Measurements from ENCODE around the gene MCHR1. TPM values are rescaled to one million over a fixed set of nuclear protein-coding genes. Genes with fewer than 3 reads are reported as not detected.

MCHR1 gene
- total and polyA plus RNA-seq, 2 experiments from 2014 or later: 0.11 to 0.65 TPM

- 66 to 74% methylated on average over 9 of the region's 9 CpGs for WGBS, 2 experiments (ENCODE audit: low coverage in 1 of 2, low lambda C conversion rate in 2 of 2, missing lambda C conversion rate in 2 of 2)
- Histone ChIP-seq H3K4me3 (no peak overlapping the region), H3K36me3 (ENCODE audit: low read depth) (no peaks in the 10 kb centered on the region), H3F3A (ENCODE audit: insufficient read depth) (no peaks in the 10 kb centered on the region), H3K79me2 (ENCODE audit: insufficient read depth) (no peaks in the 10 kb centered on the region), H4K20me1 (ENCODE audit: insufficient read depth) (no peaks in the 10 kb centered on the region), H3K9me3 (ENCODE audit: low read depth) (no peaks in the 10 kb centered on the region), H3K4me2 (ENCODE audit: unreplicated experiment) (no peak overlapping the region), H3K27ac (no peak overlapping the region), H3K9ac (no peak overlapping the region), H3K4me1 (ENCODE audit: insufficient read depth) (no peaks in the 10 kb centered on the region; the same call in 1 of the 2 replicates), H3K27me3 (replicated peaks; ENCODE audit: insufficient read depth) (no peaks in the 10 kb centered on the region), H2AFZ (no peak overlapping the region), H3K9me2 (ENCODE audit: insufficient read depth) (no peaks in the 10 kb centered on the region)
- in situ Hi-C loops (cut with MboI): no loop called here
- TF ChIP-seq EZH2 (IDR thresholded peaks at IDR 0.05; ENCODE audit: insufficient read depth, poor library complexity, severe bottlenecking) (no peak), EZH2phosphoT487 (IDR thresholded peaks at IDR 0.05; ENCODE audit: insufficient read depth, low read depth) (no peak)
- no peak for DNase-seq
These were observed 26.8 kb downstream of the MCHR1 start for GRCh38 chr22:40705918-40706682.

DNA sequence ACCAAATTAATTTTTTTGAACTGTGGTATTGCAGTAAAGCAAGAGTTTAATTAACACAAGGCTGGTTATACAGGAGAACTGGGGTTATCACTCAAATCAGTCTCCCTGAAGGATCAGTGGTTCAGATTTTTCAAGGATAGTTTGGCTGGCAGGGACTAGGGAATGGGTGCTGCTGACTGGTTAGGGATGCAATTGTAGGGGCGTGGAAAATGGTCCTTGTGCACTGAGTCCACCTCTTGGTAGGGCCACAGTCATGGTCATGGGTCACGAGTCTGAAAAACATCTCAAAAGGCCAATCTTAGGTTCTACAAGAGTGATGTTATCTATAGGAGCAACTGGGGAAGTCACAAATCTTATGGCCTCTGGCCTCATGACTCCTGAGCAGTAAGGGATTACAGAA is 27.9 kb downstream of the MCHR1 start:
- H3K9me3 ChIP-seq (ENCODE audit: low read depth): no peaks in the 10 kb centered on the region
- no peaks in the 10 kb centered on the region for H3K79me2 ChIP-seq (ENCODE audit: insufficient read depth)
- no peaks in the 10 kb centered on the region for H3K9me2 ChIP-seq (ENCODE audit: insufficient read depth)
- no peak for DNase-seq
- H3K9ac ChIP-seq: no peak overlapping the region
- no peaks in the 10 kb centered on the region for H3K36me3 ChIP-seq (ENCODE audit: low read depth)
- no peak overlapping the region for H2AFZ ChIP-seq
- H3K4me2 ChIP-seq (ENCODE audit: unreplicated experiment): no peak overlapping the region
- no peak overlapping the region for H3K4me3 ChIP-seq
- WGBS, 2 experiments (ENCODE audit: low coverage in 1 of 2, low lambda C conversion rate in 2 of 2, missing lambda C conversion rate in 2 of 2): 84 to 85% methylated on average over 2 of the region's 2 CpGs
- in situ Hi-C loops (cut with MboI): no loop called here
- TF ChIP-seq EZH2 (IDR thresholded peaks at IDR 0.05; ENCODE audit: insufficient read depth, poor library complexity, severe bottlenecking) (no peak), EZH2phosphoT487 (IDR thresholded peaks at IDR 0.05; ENCODE audit: insufficient read depth, low read depth) (no peak)
- no peaks in the 10 kb centered on the region for H3F3A ChIP-seq (ENCODE audit: insufficient read depth)
- H3K4me1 ChIP-seq (ENCODE audit: insufficient read depth): no peaks in the 10 kb centered on the region; the same call in 1 of the 2 replicates
- no peaks in the 10 kb centered on the region for H4K20me1 ChIP-seq (ENCODE audit: insufficient read depth)
- no peak overlapping the region for H3K27ac ChIP-seq
- H3K27me3 ChIP-seq (replicated peaks; ENCODE audit: insufficient read depth): no peaks in the 10 kb centered on the region

DNA sequence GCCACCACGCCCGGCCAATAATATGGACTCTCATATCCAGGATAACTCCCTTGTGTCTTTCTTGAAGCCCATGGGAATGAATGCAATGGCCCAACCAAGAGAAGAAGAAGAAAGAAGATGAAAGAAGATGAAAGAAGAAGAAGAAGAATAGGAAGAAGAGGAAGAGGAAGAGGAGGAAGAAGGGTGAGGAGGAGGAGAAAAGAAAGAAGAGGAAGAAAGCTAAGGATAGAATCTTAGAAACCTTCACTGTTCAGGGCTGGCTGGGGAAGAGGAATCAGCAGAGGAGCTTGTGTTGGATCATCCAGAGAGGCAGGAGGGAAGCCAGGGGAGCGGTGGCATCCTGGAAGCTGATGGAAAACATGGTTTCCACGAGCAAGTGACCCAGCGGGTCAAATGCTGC is 28.9 kb downstream of the MCHR1 start:
- Histone ChIP-seq H3K9ac (no peak overlapping the region), H2AFZ (no peak overlapping the region), H3K4me2 (ENCODE audit: unreplicated experiment) (no peak overlapping the region), H3K27ac (no peak overlapping the region), H3K79me2 (ENCODE audit: insufficient read depth) (no peaks in the 10 kb centered on the region), H4K20me1 (ENCODE audit: insufficient read depth) (no peaks in the 10 kb centered on the region), H3K27me3 (replicated peaks; ENCODE audit: insufficient read depth) (no peaks in the 10 kb centered on the region), H3K36me3 (ENCODE audit: low read depth) (no peaks in the 10 kb centered on the region), H3K9me2 (ENCODE audit: insufficient read depth) (no peaks in the 10 kb centered on the region), H3K9me3 (ENCODE audit: low read depth) (no peaks in the 10 kb centered on the region), H3K4me3 (no peak overlapping the region), H3F3A (ENCODE audit: insufficient read depth) (no peaks in the 10 kb centered on the region), H3K4me1 (ENCODE audit: insufficient read depth) (no peaks in the 10 kb centered on the region; the same call in 1 of the 2 replicates)
- 96 to 98% methylated on average over 5 of the region's 5 CpGs for WGBS, 2 experiments (ENCODE audit: low coverage in 1 of 2, low lambda C conversion rate in 2 of 2, missing lambda C conversion rate in 2 of 2)
- no peak for DNase-seq
- no peak for TF ChIP-seq EZH2phosphoT487 (IDR thresholded peaks at IDR 0.05; ENCODE audit: insufficient read depth, low read depth)
- no peak for TF ChIP-seq EZH2 (IDR thresholded peaks at IDR 0.05; ENCODE audit: insufficient read depth, poor library complexity, severe bottlenecking)
- in situ Hi-C loops (cut with MboI): no loop called here

- Histone ChIP-seq H3F3A (ENCODE audit: insufficient read depth) (no peaks in the 10 kb centered on the region), H3K27ac (no peak overlapping the region), H3K4me2 (ENCODE audit: unreplicated experiment) (no peak overlapping the region), H3K9ac (no peak overlapping the region), H3K4me3 (no peak overlapping the region), H3K27me3 (replicated peaks; ENCODE audit: insufficient read depth) (no peaks in the 10 kb centered on the region; the same call in 1 of the 2 replicates), H3K79me2 (ENCODE audit: insufficient read depth) (no peaks in the 10 kb centered on the region), H3K9me3 (ENCODE audit: low read depth) (no peaks in the 10 kb centered on the region), H3K36me3 (ENCODE audit: low read depth) (no peaks in the 10 kb centered on the region), H2AFZ (no peak overlapping the region), H3K9me2 (ENCODE audit: insufficient read depth) (no peaks in the 10 kb centered on the region), H4K20me1 (ENCODE audit: insufficient read depth) (no peaks in the 10 kb centered on the region), H3K4me1 (ENCODE audit: insufficient read depth) (no peaks in the 10 kb centered on the region; the same call in 1 of the 2 replicates)
- DNase-seq: peak; percentile 23
- TF ChIP-seq EZH2 (IDR thresholded peaks at IDR 0.05; ENCODE audit: insufficient read depth, poor library complexity, severe bottlenecking) (no peak), EZH2phosphoT487 (IDR thresholded peaks at IDR 0.05; ENCODE audit: insufficient read depth, low read depth) (no peak)
- in situ Hi-C loops (cut with MboI): no loop called here
- WGBS, 2 experiments (ENCODE audit: low coverage in 1 of 2, low lambda C conversion rate in 2 of 2, missing lambda C conversion rate in 2 of 2): 45 to 52% methylated on average over 6 of the region's 6 CpGs
These were observed 30.6 kb downstream of the MCHR1 start for GRCh38 chr22:40709752-40710413.
